MM.1S (cell line): Measurements from ENCODE around the gene DNAAF2.

Experiments
- DNase-seq: peaks from one replicate; pipeline ENCODE4 v3.0.0-alpha.2; 2015
- H2AFZ ChIP-seq: fragments of 300-600 bp; sonication (generic); 2 replicates; pipeline ENCODE4 v1.6.0; 2016; ENCODE audit warnings: antibody characterized with exemption, low read length
- H3F3A ChIP-seq: fragments of 300-600 bp; sonication (generic); 2 replicates; pipeline ENCODE4 v1.6.1; 2016; ENCODE audit warnings: mild to moderate bottlenecking, antibody characterized with exemption, low read length, moderate library complexity, mixed read lengths; ENCODE audit not compliant: insufficient read depth
- H3K27ac ChIP-seq: fragments of 300-600 bp; sonication (generic); 2 replicates; pipeline ENCODE4 v1.5.1; 2016; ENCODE audit warnings: mild to moderate bottlenecking, low read length
- H3K27me3 ChIP-seq: fragments of 300-600 bp; sonication (generic); replicated peaks from 2 replicates; pipeline ENCODE4 v1.6.0; 2016; ENCODE audit warnings: low read length; ENCODE audit not compliant: insufficient read depth
- H3K36me3 ChIP-seq: fragments of 300-600 bp; sonication (generic); replicated peaks from 2 replicates; pipeline ENCODE4 v1.6.1; 2016; ENCODE audit warnings: mild to moderate bottlenecking, low read length, mixed read lengths; ENCODE audit not compliant: insufficient read depth
- H3K4me1 ChIP-seq: fragments of 300-600 bp; sonication (generic); 2 replicates; pipeline ENCODE4 v1.6.1; 2016; ENCODE audit warnings: low read length, mixed read lengths
- H3K4me2 ChIP-seq: fragments of 300-600 bp; sonication (generic); 2 replicates; pipeline ENCODE4 v1.6.0; 2016; ENCODE audit warnings: low read depth, low read length
- H3K4me3 ChIP-seq: fragments of 300-600 bp; sonication (generic); 2 replicates; pipeline ENCODE4 v1.5.1; 2016; ENCODE audit warnings: low read length, mixed read lengths
- H3K79me2 ChIP-seq: fragments of 300-600 bp; sonication (generic); 2 replicates; pipeline ENCODE4 v1.6.1; 2016; ENCODE audit warnings: mixed run types, low read length, mixed read lengths
- H3K9ac ChIP-seq: fragments of 300-600 bp; sonication (generic); 2 replicates; pipeline ENCODE4 v1.6.1; 2016; ENCODE audit warnings: low read length, mixed read lengths
- H3K9me2 ChIP-seq: fragments of 300-600 bp; sonication (generic); replicated peaks from 2 replicates; pipeline ENCODE4 v1.6.1; 2016; ENCODE audit warnings: mild to moderate bottlenecking, low read length, mixed read lengths; ENCODE audit not compliant: insufficient read depth
- H3K9me3 ChIP-seq: fragments of 300-600 bp; sonication (generic); replicated peaks from 2 replicates; pipeline ENCODE4 v1.6.1; 2016; ENCODE audit warnings: mild to moderate bottlenecking, low read length, mixed read lengths; ENCODE audit not compliant: insufficient read depth
- H4K20me1 ChIP-seq: fragments of 300-600 bp; sonication (generic); 2 replicates; pipeline ENCODE4 v1.6.1; 2016; ENCODE audit warnings: mild to moderate bottlenecking, low read length, moderate library complexity, mixed read lengths; ENCODE audit not compliant: insufficient read depth
- EZH2 ChIP-seq: fragments of 300-600 bp; sonication (generic); optimal IDR thresholded peaks from 2 replicates; pipeline ENCODE3; 2017; ENCODE audit warnings: low read depth, mild to moderate bottlenecking, antibody characterized with exemption, low read length, mixed read lengths
- EZH2phosphoT487 ChIP-seq: fragments of 300-600 bp; sonication (generic); IDR thresholded peaks from 2 replicates; pipeline ENCODE4 v1.6.1; 2018; ENCODE audit warnings: antibody characterized with exemption, low read length
- TF ChIP-seq, protein P1 (sequence below): fragments of 300-600 bp; sonication (generic); IDR thresholded peaks from 2 replicates; pipeline ENCODE4 v1.5.1; 2016; ENCODE audit warnings: antibody characterized with exemption, low read length, mixed read lengths

The DNAAF2 gene

GRCh38 chr14:49614196-49614595 lies 20.8 kb downstream of the DNAAF2 start:
- no peak overlapping the region for H3K4me3 ChIP-seq
- no peak for DNase-seq
- no peaks in the 10 kb centered on the region for H3K9me2 ChIP-seq
- H3K9me3 ChIP-seq, result no peaks in the 10 kb centered on the region
- H3K79me2 ChIP-seq, result peaks cover 14% of the 10 kb centered on the region
- no peaks in the 10 kb centered on the region for H3F3A ChIP-seq
- H2AFZ ChIP-seq, result no peak overlapping the region
- no peaks in the 10 kb centered on the region for H3K27me3 ChIP-seq
- no peaks in the 10 kb centered on the region for H3K36me3 ChIP-seq
- no peak overlapping the region for H3K27ac ChIP-seq
- H3K9ac ChIP-seq, result no peak overlapping the region
- no peaks in the 10 kb centered on the region for H4K20me1 ChIP-seq
- no peaks in the 10 kb centered on the region for H3K4me1 ChIP-seq
- TF ChIP-seq, protein P1, sequence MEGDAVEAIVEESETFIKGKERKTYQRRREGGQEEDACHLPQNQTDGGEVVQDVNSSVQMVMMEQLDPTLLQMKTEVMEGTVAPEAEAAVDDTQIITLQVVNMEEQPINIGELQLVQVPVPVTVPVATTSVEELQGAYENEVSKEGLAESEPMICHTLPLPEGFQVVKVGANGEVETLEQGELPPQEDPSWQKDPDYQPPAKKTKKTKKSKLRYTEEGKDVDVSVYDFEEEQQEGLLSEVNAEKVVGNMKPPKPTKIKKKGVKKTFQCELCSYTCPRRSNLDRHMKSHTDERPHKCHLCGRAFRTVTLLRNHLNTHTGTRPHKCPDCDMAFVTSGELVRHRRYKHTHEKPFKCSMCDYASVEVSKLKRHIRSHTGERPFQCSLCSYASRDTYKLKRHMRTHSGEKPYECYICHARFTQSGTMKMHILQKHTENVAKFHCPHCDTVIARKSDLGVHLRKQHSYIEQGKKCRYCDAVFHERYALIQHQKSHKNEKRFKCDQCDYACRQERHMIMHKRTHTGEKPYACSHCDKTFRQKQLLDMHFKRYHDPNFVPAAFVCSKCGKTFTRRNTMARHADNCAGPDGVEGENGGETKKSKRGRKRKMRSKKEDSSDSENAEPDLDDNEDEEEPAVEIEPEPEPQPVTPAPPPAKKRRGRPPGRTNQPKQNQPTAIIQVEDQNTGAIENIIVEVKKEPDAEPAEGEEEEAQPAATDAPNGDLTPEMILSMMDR, result no peak
- TF ChIP-seq EZH2 (no peak), EZH2phosphoT487 (no peak)
- H3K4me2 ChIP-seq, result no peak overlapping the region

DNA sequence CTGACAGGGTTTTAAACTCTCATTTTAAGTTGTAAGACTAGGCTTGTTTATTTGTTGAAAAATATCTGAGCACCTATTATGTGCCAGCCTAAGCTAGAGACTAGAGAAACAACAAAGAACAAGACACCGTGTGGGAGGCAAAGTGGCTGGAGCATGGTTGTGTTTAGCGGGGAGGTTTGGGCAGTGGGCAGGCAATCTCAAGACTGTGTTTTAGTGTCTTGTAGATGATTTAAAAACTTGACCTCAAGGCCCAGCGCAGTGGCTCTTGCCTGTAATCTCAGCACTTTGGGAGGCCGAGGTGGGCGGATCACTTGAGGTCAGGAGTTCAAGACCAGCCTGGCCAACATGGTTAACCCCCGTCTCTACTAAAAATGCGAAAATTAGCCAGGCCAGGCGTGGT lies 22.4 kb downstream of the DNAAF2 start:
- no peaks in the 10 kb centered on the region for H3F3A ChIP-seq
- H3K4me1 ChIP-seq, result no peaks in the 10 kb centered on the region
- no peak for DNase-seq
- peaks cover 2% of the 10 kb centered on the region; the same call in 1 of the 2 replicates for H3K79me2 ChIP-seq
- H3K9me2 ChIP-seq, result no peaks in the 10 kb centered on the region
- no peak overlapping the region for H3K4me3 ChIP-seq
- H2AFZ ChIP-seq, result no peak overlapping the region
- TF ChIP-seq, protein P1, result no peak
- TF ChIP-seq EZH2phosphoT487 (no peak), EZH2 (no peak)
- H3K27me3 ChIP-seq, result no peaks in the 10 kb centered on the region
- H3K9ac ChIP-seq, result no peak overlapping the region
- no peak overlapping the region for H3K4me2 ChIP-seq
- H3K9me3 ChIP-seq, result no peaks in the 10 kb centered on the region
- H3K36me3 ChIP-seq, result no peaks in the 10 kb centered on the region
- no peak overlapping the region for H3K27ac ChIP-seq
- no peaks in the 10 kb centered on the region for H4K20me1 ChIP-seq

DNA sequence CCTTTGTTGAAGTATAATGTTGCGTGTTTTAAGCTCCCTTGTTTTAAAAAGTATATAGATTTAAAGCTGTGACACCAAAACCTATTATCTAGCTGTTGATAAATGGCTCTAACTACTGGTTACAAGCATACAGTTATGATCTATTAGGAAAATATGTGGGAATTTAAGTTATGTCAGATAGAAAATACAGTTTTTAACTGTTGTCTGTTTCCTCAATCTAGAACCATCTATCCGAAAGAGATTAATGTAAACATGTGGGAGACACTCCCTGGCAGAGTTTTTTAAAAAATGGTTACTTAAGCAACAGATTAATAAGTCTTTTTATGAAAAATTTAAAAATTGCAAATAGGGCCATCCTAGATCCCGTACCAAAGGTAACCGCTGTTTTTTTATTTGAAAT lies 22.8 kb downstream of the DNAAF2 start:
- no peaks in the 10 kb centered on the region for H4K20me1 ChIP-seq
- peaks cover 2% of the 10 kb centered on the region; the same call in 1 of the 2 replicates for H3K79me2 ChIP-seq

More for the DNA sequence above, 22.8 kb downstream of the DNAAF2 start:
- no peaks in the 10 kb centered on the region for H3K4me1 ChIP-seq
- no peaks in the 10 kb centered on the region for H3K9me2 ChIP-seq
- H3K36me3 ChIP-seq, result no peaks in the 10 kb centered on the region; the same call in 1 of the 2 replicates
- no peak overlapping the region for H3K4me2 ChIP-seq
- H3K27ac ChIP-seq, result no peak overlapping the region
- TF ChIP-seq EZH2phosphoT487 (no peak), EZH2 (no peak)
- TF ChIP-seq, protein P1, result no peak
- no peaks in the 10 kb centered on the region for H3K9me3 ChIP-seq
- no peak overlapping the region for H3K4me3 ChIP-seq
- H3F3A ChIP-seq, result no peaks in the 10 kb centered on the region
- H3K9ac ChIP-seq, result no peak overlapping the region
- no peaks in the 10 kb centered on the region for H3K27me3 ChIP-seq
- no peak for DNase-seq
- H2AFZ ChIP-seq, result no peak overlapping the region
